Progenitor cell of endocrine pancreas (in vitro differentiated cells): Measurements from ENCODE around the gene APOLD1. TPM values are rescaled to one million over a fixed set of nuclear protein-coding genes. Genes with fewer than 3 reads are reported as not detected.
A peak's percentile ranks its signal among the peaks of the same experiment; 100 is the strongest.
"Not testable (repeated sequence)": the region's sequence is repeated elsewhere in the genome, so short reads cannot be mapped to it uniquely, and the experiment has no call there.

ENCODE experiments used
- DNase-seq: peaks from one replicate; pipeline ENCODE4 v3.0.0; 2021; ENCODE audit warnings: low spot score; ENCODE audit not compliant: unreplicated experiment
- H3K27ac Mint-ChIP-seq: 2 replicates; pipeline ENCODE4 v1.8.0; 2021; ENCODE audit warnings: mild to moderate bottlenecking, moderate library complexity, mixed read lengths
- H3K27me3 Mint-ChIP-seq: 2 replicates; pipeline ENCODE4 v1.8.0; 2021; ENCODE audit warnings: mixed read lengths
- H3K36me3 Mint-ChIP-seq: 2 replicates; pipeline ENCODE4 v1.8.0; 2022; ENCODE audit warnings: mixed read lengths; ENCODE audit not compliant: insufficient read depth
- H3K4me1 Mint-ChIP-seq: 2 replicates; pipeline ENCODE4 v1.8.0; 2021; ENCODE audit warnings: low read depth, mixed read lengths
- H3K4me3 Mint-ChIP-seq: 2 replicates; pipeline ENCODE4 v1.8.0; 2021; ENCODE audit warnings: low read depth, mild to moderate bottlenecking, moderate library complexity, mixed read lengths
- H3K9me3 Mint-ChIP-seq: 2 replicates; pipeline ENCODE4 v1.8.0; 2021; ENCODE audit warnings: low read depth, mixed read lengths
- CTCF ChIP-seq: fragments of 200-600 bp; sonication (generic); IDR thresholded peaks from one replicate; pipeline ENCODE4 v1.5.0; 2021; ENCODE audit warnings: antibody characterized with exemption, mild to moderate bottlenecking; ENCODE audit not compliant: unreplicated experiment
- total RNA-seq: library from RNA; stranded (reverse); gene quantifications from 2 replicates; pipeline ENCODE4 v1.2.1, GENCODE V29; 2021

Gene APOLD1
- total RNA-seq, 1 donor from 2014 or later = 5.4 TPM

- Mint-ChIP-seq H3K9me3 (no peaks in the 10 kb centered on the region), H3K27me3 (no peaks in the 10 kb centered on the region), H3K4me3 (peak within 1 kb of the TSS; percentile 91), H3K4me1 (peaks cover 32% of the 10 kb centered on the region), H3K36me3 (peaks cover 18% of the 10 kb centered on the region), H3K27ac (peak within 1 kb of the TSS; percentile 96)
- peak; percentile 100 for DNase-seq
- TF ChIP-seq CTCF = peak; percentile 99
These were observed 28.0 kb downstream of the APOLD1 start, which contains the start of gene DDX47 for GRCh38 chr12:12813120-12814101. TSS of gene DDX47 (plus strand) at chr12:12813346. CDS start at chr12:12813368, 22 bp downstream.

- no peaks in the 10 kb centered on the region for H3K27me3 Mint-ChIP-seq
- H3K36me3 Mint-ChIP-seq = peaks cover 37% of the 10 kb centered on the region
- peaks cover 25% of the 10 kb centered on the region for H3K4me1 Mint-ChIP-seq
- no peaks in the 10 kb centered on the region for H3K9me3 Mint-ChIP-seq
- H3K4me3 Mint-ChIP-seq = no peak overlapping the region
- no peak overlapping the region for H3K27ac Mint-ChIP-seq
- TF ChIP-seq CTCF = no peak
- DNase-seq = no peak
These were observed 32.2 kb downstream of the APOLD1 start for GRCh38 chr12:12817616-12818015.

- H3K4me3 Mint-ChIP-seq = no peak overlapping the region
- no peaks in the 10 kb centered on the region for H3K27me3 Mint-ChIP-seq
- DNase-seq = no peak
- no peaks in the 10 kb centered on the region for H3K9me3 Mint-ChIP-seq
- H3K27ac Mint-ChIP-seq = no peak overlapping the region
- no peak for TF ChIP-seq CTCF
- peaks cover 40% of the 10 kb centered on the region for H3K36me3 Mint-ChIP-seq
- H3K4me1 Mint-ChIP-seq = peaks cover 19% of the 10 kb centered on the region
These were observed 33.2 kb downstream of the APOLD1 start for GRCh38 chr12:12818701-12819100.

GRCh38 chr12:12819221-12819620, 33.8 kb downstream of the APOLD1 start:
- Mint-ChIP-seq H3K36me3 (peaks cover 38% of the 10 kb centered on the region), H3K4me1 (peaks cover 15% of the 10 kb centered on the region), H3K4me3 (no peak overlapping the region), H3K9me3 (no peaks in the 10 kb centered on the region), H3K27ac (no peak overlapping the region), H3K27me3 (no peaks in the 10 kb centered on the region)
- no peak for TF ChIP-seq CTCF
- DNase-seq = no peak

- H3K4me3 Mint-ChIP-seq = no peak overlapping the region
- H3K4me1 Mint-ChIP-seq = peaks cover 11% of the 10 kb centered on the region
These were observed 34.4 kb downstream of the APOLD1 start for GRCh38 chr12:12819752-12820311.

GRCh38 chr12:12820376-12820775, 34.9 kb downstream of the APOLD1 start:
- Mint-ChIP-seq H3K36me3 (peaks cover 43% of the 10 kb centered on the region), H3K4me1 (peaks cover 10% of the 10 kb centered on the region)
- H3K27ac Mint-ChIP-seq, H3K9me3 Mint-ChIP-seq, H3K4me3 Mint-ChIP-seq, H3K27me3 Mint-ChIP-seq, DNase-seq: not testable (repeated sequence)

More at GRCh38 chr12:12819752-12820311, 34.4 kb downstream of the APOLD1 start:
- no peak for DNase-seq
- no peaks in the 10 kb centered on the region for H3K27me3 Mint-ChIP-seq
- peak overlapping the region; percentile 3 for H3K27ac Mint-ChIP-seq
- no peak for TF ChIP-seq CTCF
- no peaks in the 10 kb centered on the region for H3K9me3 Mint-ChIP-seq
- peaks cover 41% of the 10 kb centered on the region for H3K36me3 Mint-ChIP-seq
